GM19397 (cell line): ENCODE data around the gene RIPOR2.

ENCODE experiments used
- ATAC-seq: cut with Tn5 transposase; IDR thresholded peaks from one replicate; pipeline ENCODE4 v1.9.1; 2021; ENCODE audit warnings: mild to moderate bottlenecking, moderate library complexity; ENCODE audit not compliant: unreplicated experiment

The RIPOR2 gene

GRCh38 chr6:24855395-24856245 is 80.1 kb downstream of the RIPOR2 start:
- ATAC-seq, result no peak

- ATAC-seq, result no peak
Observed at GRCh38 chr6:24854077-24854666, 81.6 kb downstream of the RIPOR2 start.

DNA sequence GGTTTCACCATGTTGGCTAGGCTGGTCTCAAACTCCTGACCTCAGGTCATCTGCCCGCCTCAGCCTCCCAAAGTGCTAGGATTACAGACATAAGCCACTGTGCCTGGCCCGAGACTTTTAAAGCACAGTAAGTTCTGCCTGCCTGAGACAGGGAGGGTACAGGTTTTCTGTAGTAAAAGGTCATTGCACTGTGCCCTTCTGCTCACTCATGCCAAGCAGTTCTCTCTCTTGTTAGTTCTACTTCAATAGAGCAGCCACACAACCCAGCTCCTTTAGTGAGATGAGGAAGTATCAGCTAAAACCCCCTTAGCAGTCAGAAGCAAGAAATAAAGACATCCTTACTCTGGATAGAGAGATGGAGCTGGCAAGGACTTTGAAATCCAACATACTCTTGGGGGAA is 84.7 kb downstream of the RIPOR2 start:
- no peak for ATAC-seq

DNA sequence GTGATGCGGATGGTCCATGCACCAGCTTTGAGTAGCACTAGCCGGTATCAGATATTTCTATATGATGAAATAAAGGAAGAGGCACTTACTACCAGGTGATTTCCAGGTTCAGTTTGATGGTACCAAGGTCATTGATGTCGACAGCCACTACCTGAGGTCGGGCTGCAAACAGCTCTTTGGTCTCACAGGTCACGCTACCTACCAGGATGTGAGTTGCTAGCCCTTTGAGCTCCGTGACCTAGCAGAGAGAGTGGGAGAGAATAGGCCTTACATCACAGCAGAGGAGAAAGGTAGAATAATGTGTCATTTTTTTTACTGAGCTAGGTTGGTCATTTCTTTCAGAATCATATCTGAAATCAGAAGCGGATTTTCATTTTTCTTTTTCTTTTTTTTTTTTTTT is 86.0 kb downstream of the RIPOR2 start:
- ATAC-seq, result no peak

DNA sequence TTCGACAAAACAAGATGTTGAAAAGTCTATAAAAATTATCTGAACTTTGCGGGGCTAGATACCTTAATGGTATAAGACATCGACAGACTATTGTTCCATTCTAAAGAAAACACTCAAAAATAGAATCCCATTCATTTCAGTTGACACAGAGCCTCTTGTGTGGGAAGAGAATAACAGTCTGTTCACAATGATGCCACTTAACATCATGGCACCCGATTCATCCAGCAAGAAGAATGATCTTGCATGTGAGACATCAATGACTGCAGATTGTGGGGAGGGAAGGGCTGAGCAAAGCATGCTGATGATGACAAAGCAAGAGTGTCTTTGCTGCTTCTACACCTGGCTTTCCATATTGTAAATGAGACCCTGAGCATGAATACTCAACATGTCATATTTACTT is 87.3 kb downstream of the RIPOR2 start:
- no peak for ATAC-seq

DNA sequence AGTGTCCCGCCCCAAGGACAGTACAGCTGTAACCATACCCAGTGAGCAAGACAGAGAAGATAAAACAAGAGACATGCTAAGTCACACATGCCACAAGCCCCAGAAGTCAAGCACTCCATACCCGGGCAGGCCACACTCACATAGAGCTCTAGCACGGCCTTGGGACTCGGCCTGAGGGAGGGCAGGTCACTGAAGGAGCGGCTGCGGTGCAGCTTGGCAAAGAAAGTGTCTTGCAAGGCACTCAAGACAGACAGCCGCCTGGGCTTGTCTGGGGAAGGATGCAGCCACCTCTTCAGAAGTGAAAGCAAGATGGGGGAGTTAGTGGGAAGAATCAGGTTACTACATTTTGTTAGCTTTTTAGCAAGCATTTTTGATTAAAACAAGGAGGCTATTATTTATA is 88.4 kb downstream of the RIPOR2 start:
- no peak for ATAC-seq

DNA sequence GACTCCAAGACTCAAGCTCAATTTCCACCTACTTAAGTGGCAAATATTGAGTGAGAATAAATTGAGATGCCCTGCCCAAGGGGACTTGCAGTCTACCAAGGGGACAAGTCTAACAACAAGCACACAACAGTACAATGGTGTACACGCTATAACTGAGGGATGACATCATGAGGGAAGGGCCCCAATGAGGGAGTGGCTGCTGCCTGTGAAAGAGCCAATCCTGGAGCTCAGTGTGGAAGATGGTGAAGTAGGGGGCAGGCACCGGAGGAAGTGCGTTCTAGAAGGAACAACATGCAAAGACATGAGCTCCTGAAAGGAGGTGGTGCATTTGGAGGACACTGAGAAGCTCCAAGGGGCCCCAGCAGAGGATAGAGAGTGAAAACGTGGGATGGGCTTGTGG is 90.2 kb downstream of the RIPOR2 start:
- no peak for ATAC-seq

GRCh38 chr6:24844903-24845302 is 90.9 kb downstream of the RIPOR2 start:
- ATAC-seq, result no peak

DNA sequence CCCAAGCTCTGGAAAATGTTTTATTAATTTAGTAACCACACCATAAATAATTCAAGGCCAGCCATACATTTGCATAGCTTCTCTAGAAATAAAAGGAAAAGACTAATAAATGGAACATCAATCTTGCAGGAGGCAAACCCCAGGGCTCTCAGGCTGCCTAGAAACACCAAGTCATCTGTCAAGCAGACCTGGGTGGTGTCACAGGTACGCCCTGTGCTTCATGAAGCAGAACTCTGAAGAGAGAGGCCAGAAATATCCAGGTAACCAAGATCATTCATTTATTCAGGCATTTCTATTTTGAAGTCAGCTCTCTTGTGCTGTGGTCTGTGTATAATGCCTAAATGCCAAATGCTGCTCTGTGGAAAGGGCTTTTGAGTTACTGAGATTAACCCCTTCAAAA is 91.7 kb downstream of the RIPOR2 start:
- ATAC-seq, result no peak

GRCh38 chr6:24840187-24840586 is 95.6 kb downstream of the RIPOR2 start:
- no peak for ATAC-seq

GRCh38 chr6:24838994-24839393 is 96.8 kb downstream of the RIPOR2 start:
- ATAC-seq, result no peak

DNA sequence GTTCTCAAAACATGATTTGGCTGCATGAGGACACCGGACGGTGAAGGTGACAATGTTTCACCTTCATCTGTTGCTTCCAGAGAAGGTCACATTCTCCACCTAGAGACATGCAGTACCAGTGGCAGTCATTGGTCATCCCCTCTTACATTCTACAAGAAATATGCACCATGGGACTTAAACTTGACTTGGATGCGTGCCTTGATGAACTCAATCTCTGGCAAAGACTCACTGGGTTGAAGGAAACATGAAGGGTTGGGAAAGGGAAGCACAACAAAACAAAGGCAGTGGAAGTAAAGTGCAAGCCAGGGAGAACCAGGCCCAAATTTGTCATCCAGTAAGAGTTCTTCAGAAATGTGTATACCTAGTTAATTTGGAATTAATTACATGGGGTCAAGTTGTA is 97.7 kb downstream of the RIPOR2 start:
- no peak for ATAC-seq

DNA sequence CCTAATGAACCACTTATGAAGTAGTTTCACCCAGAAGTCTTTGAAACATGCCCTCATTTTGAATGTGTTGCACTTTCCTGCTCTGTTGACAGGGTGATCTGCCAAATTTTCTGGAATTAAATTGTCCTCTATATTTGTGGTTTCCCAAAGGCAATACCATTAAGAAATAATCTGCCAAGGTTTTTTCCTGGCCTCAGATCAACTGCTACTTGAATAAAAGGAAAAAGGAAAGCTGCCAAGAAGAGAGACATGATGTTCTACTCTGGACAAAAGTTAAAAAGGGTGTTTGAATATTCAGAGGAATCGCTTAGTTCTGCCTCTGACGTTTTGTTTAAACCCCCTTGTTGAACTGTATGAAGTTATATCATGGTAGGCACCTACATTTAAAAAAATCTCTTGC is 99.7 kb downstream of the RIPOR2 start:
- no peak for ATAC-seq

DNA sequence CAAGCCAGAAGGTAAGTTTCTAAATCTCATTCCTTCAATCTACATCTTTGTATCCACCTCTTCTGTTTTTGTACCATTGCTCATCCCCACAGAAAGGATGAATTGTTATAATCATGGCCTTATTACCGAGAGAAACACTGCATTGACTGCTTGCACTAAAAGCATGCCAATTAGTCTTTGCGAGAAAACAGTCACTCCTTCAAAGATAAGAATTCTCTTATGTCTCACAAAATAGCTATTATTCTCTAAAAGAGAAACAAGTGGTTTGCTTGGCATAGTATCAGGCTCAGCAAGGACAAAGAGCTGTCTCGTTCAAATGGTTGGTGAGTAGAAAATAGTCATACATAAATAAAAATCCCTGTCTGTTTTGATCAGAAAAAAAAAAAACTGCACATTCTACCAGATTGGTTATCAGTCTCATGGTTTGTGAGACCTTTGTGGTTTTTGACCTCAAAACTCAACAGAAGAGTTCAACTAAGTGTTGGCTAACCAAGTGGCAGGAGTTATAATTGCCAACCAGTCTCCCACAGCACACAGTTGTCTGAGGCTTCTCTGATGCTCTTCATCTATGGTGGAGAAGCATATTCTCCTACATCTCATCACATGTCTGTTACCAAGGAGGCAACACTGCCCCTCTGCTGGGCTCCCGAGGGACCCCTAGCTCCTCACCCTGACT is 101.9 kb downstream of the RIPOR2 start:
- no peak for ATAC-seq

DNA sequence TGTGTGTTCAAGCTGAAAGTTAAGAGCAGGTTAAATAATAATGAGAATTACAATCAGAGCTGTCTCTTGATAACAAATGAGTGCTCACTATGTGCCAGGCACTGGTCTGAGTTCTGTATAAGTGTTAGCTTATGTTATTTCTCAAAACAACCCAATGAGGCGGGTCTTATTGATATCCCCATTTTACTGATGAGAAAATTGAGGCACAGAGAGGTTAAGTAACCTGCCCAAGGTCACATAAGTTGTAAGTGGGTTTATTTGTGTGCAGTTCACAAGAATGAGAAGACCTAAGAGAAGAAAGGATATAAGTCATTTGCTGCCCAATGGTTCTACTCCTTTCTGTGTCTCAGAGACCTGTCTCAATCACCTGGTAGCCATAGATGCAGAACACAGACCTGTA is 103.0 kb downstream of the RIPOR2 start:
- ATAC-seq, result no peak

DNA sequence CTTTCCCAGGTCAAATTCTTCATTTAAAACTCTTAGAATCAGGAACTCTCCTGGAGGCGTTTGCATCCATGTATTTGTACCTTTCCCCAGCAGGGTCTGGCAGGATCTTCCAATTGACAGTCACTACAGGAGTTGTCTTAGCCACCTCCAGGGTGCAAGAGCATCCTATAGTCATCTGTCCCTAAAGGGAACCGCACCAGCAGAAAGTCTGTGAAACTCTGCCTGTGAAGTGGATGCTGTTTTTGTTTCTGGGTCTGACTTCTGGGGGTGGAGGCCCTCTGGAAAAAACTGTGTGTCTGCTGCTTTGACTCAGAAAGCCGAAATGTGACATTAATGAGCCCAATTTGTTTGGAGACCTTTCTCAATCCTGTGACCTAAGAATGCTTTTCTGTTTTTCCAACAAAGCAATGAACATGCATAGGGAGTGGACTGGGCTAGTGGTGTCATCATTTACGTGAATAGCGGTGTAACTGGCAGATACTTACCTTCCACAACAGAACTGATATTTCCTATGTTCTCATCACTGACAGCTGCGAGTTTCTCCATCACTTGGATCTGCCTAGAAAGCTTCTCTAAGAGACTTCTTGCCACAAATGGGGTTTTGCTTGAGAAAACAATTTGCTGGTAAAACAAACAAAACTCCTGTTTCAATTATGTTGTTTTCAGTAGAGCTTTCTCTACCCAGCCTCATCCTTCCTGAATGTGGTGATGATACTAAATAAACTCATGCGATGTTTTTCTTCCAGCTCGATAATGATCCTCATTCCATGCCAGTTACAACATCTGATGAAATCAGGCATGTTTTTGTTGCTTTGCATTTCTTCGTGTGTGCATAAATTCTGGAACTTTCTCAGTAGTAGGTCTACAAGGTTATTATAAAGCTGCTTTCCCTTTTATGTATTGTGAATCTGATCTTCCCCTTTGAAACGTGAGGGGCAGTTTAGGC is 103.7 kb downstream of the RIPOR2 start:
- no peak for ATAC-seq

GRCh38 chr6:24829657-24830056 is 106.1 kb downstream of the RIPOR2 start:
- no peak for ATAC-seq

GRCh38 chr6:24827970-24828369 is 107.8 kb downstream of the RIPOR2 start:
- ATAC-seq, result no peak

- ATAC-seq, result no peak
Observed at GRCh38 chr6:24827162-24827561, 108.6 kb downstream of the RIPOR2 start.

- ATAC-seq, result no peak
Observed at GRCh38 chr6:24825130-24825630, 110.6 kb downstream of the RIPOR2 start.
